Pons (tissue), 1 donor: Measurements from ENCODE around the gene SEPTIN3.

ENCODE experiments used
- DNase-seq: peaks from one replicate; pipeline ENCODE4 v3.0.0-alpha.2; 2016; ENCODE audit warnings: low spot score

The SEPTIN3 gene

GRCh38 chr22:42018224-42018623 lies 49.0 kb downstream of the SEPTIN3 start:
- DNase-seq, result no peak
